GM12878 (cell line): ENCODE data around the gene GALNT17. TPM values are rescaled to one million over a fixed set of nuclear protein-coding genes. Genes with fewer than 3 reads are reported as not detected.

ENCODE experiments used
- ATAC-seq: fragments of 200-7000 bp; cut with Tn5 transposase; 3 replicates; pipeline ENCODE4 v1.9.1; 2020; ENCODE audit warnings: mild to moderate bottlenecking, moderate library complexity
- BruUV-seq: library from RNA; stranded (reverse); fragments of 400-500 nt; replicated peaks from 2 replicates; lab custom pipeline; 2021; lab: Mats Ljungman, UMichigan
- CTCF ChIA-PET: fragments of 300-600 bp; sonication (Branson Sonifier 250); formaldehyde crosslinking; extraction: SDS; loops from one replicate; lab custom pipeline; 2021; ENCODE audit warnings: inconsistent platforms; lab: Yijun Ruan, JAX
- POLR2A ChIA-PET: fragments of 350-600 bp; formaldehyde crosslinking; extraction: SDS; loops from one replicate; lab custom pipeline; 2021; ENCODE audit warnings: inconsistent platforms; lab: Charles Lee
- RAD21 ChIA-PET: fragments of 300-600 bp; sonication (Branson Sonifier 250); formaldehyde crosslinking; loops from one replicate; lab custom pipeline; 2023; ENCODE audit warnings: antibody characterized with exemption; ENCODE audit not compliant: unreplicated experiment; lab: Charles Lee
- SMC1A ChIA-PET: fragments of 300-600 bp; sonication (Branson Sonifier 250); formaldehyde crosslinking; loops from one replicate; lab custom pipeline; 2023; ENCODE audit not compliant: unreplicated experiment, uncharacterized antibody; lab: Charles Lee
- DNase-seq: peaks from one replicate; pipeline ENCODE4 v3.0.0-alpha.2; 2011; ENCODE audit warnings: low read depth, low spot score
- FAIRE-seq: peaks from 3 replicates; lab custom pipeline; 2011; peaks lifted over from hg19 to GRCh38; lab: Jason Lieb, UNC
- H2AFZ ChIP-seq: 2 replicates; pipeline ENCODE4 v1.6.0; 2011; ENCODE audit warnings: low read depth, low read length, control low read depth; ENCODE audit not compliant: control insufficient read depth
- H3K27ac ChIP-seq: 2 replicates; pipeline ENCODE4 v1.5.1; 2011; ENCODE audit warnings: control low read depth; ENCODE audit not compliant: control insufficient read depth, insufficient read depth
- H3K27me3 ChIP-seq, 2 experiments: replicated peaks in 1 of 2; 2 replicates each; pipeline versions ENCODE4 v1.6.0 to v1.6.1; 2011; ENCODE audit warnings: low read length in 1 of 2; ENCODE audit not compliant: control insufficient read depth in 2 of 2, insufficient read depth in 2 of 2
- H3K36me3 ChIP-seq, 2 experiments: 2 replicates each; pipeline ENCODE4 v1.5.1; 2011; ENCODE audit warnings: low read length in 1 of 2; ENCODE audit not compliant: control insufficient read depth in 2 of 2, insufficient read depth in 2 of 2
- H3K4me1 ChIP-seq: 2 replicates; pipeline ENCODE4 v1.6.1; 2011; ENCODE audit warnings: mild to moderate bottlenecking, low read length, moderate library complexity, mixed read lengths; ENCODE audit not compliant: control insufficient read depth, insufficient read depth
- H3K4me2 ChIP-seq: 2 replicates; pipeline ENCODE4 v1.6.0; 2011; ENCODE audit warnings: control low read depth; ENCODE audit not compliant: control insufficient read depth, insufficient read depth
- H3K4me3 ChIP-seq: fragments of 200-600 bp; sonication (generic); 2 replicates; pipeline ENCODE4 v1.5.1; 2016
- H3K79me2 ChIP-seq: 2 replicates; pipeline ENCODE4 v1.6.0; 2011; ENCODE audit warnings: low read length; ENCODE audit not compliant: control insufficient read depth, insufficient read depth
- H3K9ac ChIP-seq: 2 replicates; pipeline ENCODE4 v1.8.0; 2011; ENCODE audit warnings: low read length, control low read depth, mixed read lengths; ENCODE audit not compliant: control insufficient read depth, insufficient read depth
- H3K9me3 ChIP-seq: replicated peaks from 3 replicates; pipeline ENCODE4 v1.5.1; 2011; ENCODE audit warnings: mild to moderate bottlenecking, low read length; ENCODE audit not compliant: control insufficient read depth, insufficient read depth
- H4K20me1 ChIP-seq: 2 replicates; pipeline ENCODE4 v1.6.0; 2011; ENCODE audit not compliant: control insufficient read depth, insufficient read depth
- EGR1 ChIP-seq, 2 experiments: IDR thresholded peaks; 1 replicate in 1 of 2; 2 replicates in 1 of 2; pipeline ENCODE4 v1.6.1; 2011 to 2012; ENCODE audit warnings: low read depth in 2 of 2, low read length in 2 of 2, borderline replicate concordance in 1 of 2, mild to moderate bottlenecking in 1 of 2, moderate library complexity in 1 of 2
- EP300 ChIP-seq, 2 experiments: fragments of 150-350 bp in 1 of 2; IDR thresholded peaks; 2 replicates each; pipeline ENCODE4 v1.6.1; 2011 to 2012; ENCODE audit warnings: low read depth in 2 of 2, low read length in 2 of 2, borderline replicate concordance in 1 of 2, improper control_type of control experiment in 1 of 2, inconsistent platforms in 1 of 2; ENCODE audit not compliant: control insufficient read depth in 1 of 2
- MEF2B ChIP-seq: fragments of 450-650 bp; IDR thresholded peaks from 2 replicates; pipeline ENCODE4 v1.6.1; 2018; ENCODE audit warnings: mild to moderate bottlenecking, moderate library complexity; ENCODE audit not compliant: partially characterized antibody, poor library complexity, severe bottlenecking
- MTA3 ChIP-seq: IDR thresholded peaks from 2 replicates; pipeline ENCODE4 v1.6.1; 2012; ENCODE audit warnings: low read length, inconsistent platforms, borderline replicate concordance
- NFIC ChIP-seq: IDR thresholded peaks from 2 replicates; pipeline ENCODE4 v1.6.1; 2012; ENCODE audit warnings: low read depth, mild to moderate bottlenecking, inconsistent platforms, low read length, moderate library complexity
- NR2C1 ChIP-seq: fragments of 450-650 bp; IDR thresholded peaks from 2 replicates; pipeline ENCODE4 v1.6.1; 2017; ENCODE audit warnings: antibody characterized with exemption, mild to moderate bottlenecking, moderate library complexity
- NRF1 ChIP-seq: conservative IDR thresholded peaks from 2 replicates; pipeline ENCODE4 v1.6.1; 2011; ENCODE audit warnings: mild to moderate bottlenecking, low read depth, low read length, improper control_type of control experiment
- PAX5 ChIP-seq: IDR thresholded peaks from 2 replicates; pipeline ENCODE4 v1.6.1; 2011; ENCODE audit warnings: low read depth, low read length, borderline replicate concordance
- PML ChIP-seq: IDR thresholded peaks from 2 replicates; pipeline ENCODE4 v1.6.1; 2012; ENCODE audit warnings: low read length, inconsistent platforms
- POLR2A ChIP-seq: IDR thresholded peaks from 2 replicates; pipeline ENCODE4 v1.6.1; 2011; ENCODE audit warnings: low read depth, mild to moderate bottlenecking, low read length
- SIN3A ChIP-seq: IDR thresholded peaks from 2 replicates; pipeline ENCODE4 v1.6.1; 2012; ENCODE audit warnings: low read depth, low read length, improper control_type of control experiment
- SMARCA5 ChIP-seq: fragments of 450-650 bp; IDR thresholded peaks from 2 replicates; pipeline ENCODE4 v1.6.1; 2017; ENCODE audit warnings: mild to moderate bottlenecking
- SREBF2 ChIP-seq: IDR thresholded peaks from 2 replicates; pipeline ENCODE4 v1.6.1; 2012; ENCODE audit warnings: mild to moderate bottlenecking, low read length
- ZNF622 ChIP-seq: fragments of 450-650 bp; IDR thresholded peaks from 2 replicates; pipeline ENCODE4 v1.6.1; 2017; ENCODE audit warnings: mild to moderate bottlenecking, inconsistent platforms
- WGBS: methylation state at CpG from one replicate; pipeline ENCODE4 v1.1.6; 2016; ENCODE audit warnings: low lambda C conversion rate; ENCODE audit not compliant: insufficient replicate concordance, insufficient coverage; ENCODE audit errors: missing lambda C conversion rate; 5-methylcytosine and 5-hydroxymethylcytosine counted together
- in situ Hi-C: fragments of 300-500 bp; cut with MboI; formaldehyde crosslinking; loops from 9 replicates; pipeline ENCODE4 v1.14.3; 2018; ENCODE audit warnings: mixed read lengths
- intact Hi-C: fragments of 100-400 bp; cut with micrococcal nuclease; formaldehyde crosslinking; loops from one replicate; pipeline ENCODE4 v1.14.2; 2022; ENCODE audit not compliant: unreplicated experiment
- polyA plus RNA-seq, 11 experiments: library from polyadenylated mRNA; depleted of rRNA in 4 of 11; unstranded in 6 of 11; stranded (reverse) in 5 of 11; fragments of >200 nt; fragmentation: Nextera tagmentation in 4 of 11; fragmentation: Illumina TruSeq in 1 of 11; extraction: Ambion mirVana in 4 of 11; extraction: Trizol in 1 of 11; gene quantifications; 1 replicate in 1 of 11; 2 replicates in 10 of 11; pipeline versions ENCODE4 v1.2.1 to v1.2.3, GENCODE V29; 2011 to 2016; ENCODE audit warnings: inconsistent platforms in 2 of 11, missing spikeins in 2 of 11, low read depth in 1 of 11
- total RNA-seq, 4 experiments: library from RNA; depleted of rRNA in 3 of 4; stranded (reverse); fragments of >200 nt in 3 of 4; fragmentation: Illumina TruSeq in 1 of 4; extraction: Trizol in 1 of 4; gene quantifications; 2 replicates each; pipeline versions ENCODE4 v1.2.1 to v1.2.3, GENCODE V29; 2013 to 2021
- TF ChIP-seq, protein P1 (sequence below): fragments of 450-650 bp; IDR thresholded peaks from 2 replicates; pipeline ENCODE4 v1.6.1; 2017; ENCODE audit warnings: antibody characterized with exemption, mild to moderate bottlenecking, moderate library complexity

The GALNT17 gene
- total and polyA plus RNA-seq, 10 of the 15 experiments (the other 5 are each of a cell fraction or from before 2014, with no cell fraction given): 0.12 to 0.15 TPM; not detected in 8

DNA sequence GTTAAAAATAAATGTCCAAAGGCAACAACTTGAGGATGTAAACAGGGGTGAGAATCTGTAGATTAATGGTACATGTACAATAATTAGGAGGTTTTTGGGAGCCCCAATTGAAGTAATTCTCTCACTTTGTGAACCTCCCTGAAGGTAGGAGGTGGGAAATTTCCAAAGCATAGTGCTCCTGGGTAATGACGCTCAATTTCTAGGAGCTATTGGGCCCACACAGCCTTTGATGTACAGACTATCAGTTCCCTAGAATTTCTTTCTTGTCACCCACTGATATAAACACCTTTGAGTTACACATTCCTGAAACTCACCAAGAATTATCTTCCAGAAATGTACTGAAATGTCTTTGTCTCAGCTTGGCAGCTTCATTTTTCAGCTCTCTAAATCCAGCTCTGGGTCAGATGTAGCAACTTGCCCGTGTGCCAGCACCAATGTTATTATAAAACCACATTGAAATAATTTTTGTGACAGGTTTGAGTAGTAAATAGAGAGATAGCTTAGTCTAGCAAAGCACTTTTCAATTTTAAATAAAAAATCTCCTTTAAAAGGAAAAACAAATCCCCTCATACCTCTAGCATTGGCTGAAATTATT lies 36.6 kb upstream of the GALNT17 start (continued):
- TF ChIP-seq, protein P1, sequence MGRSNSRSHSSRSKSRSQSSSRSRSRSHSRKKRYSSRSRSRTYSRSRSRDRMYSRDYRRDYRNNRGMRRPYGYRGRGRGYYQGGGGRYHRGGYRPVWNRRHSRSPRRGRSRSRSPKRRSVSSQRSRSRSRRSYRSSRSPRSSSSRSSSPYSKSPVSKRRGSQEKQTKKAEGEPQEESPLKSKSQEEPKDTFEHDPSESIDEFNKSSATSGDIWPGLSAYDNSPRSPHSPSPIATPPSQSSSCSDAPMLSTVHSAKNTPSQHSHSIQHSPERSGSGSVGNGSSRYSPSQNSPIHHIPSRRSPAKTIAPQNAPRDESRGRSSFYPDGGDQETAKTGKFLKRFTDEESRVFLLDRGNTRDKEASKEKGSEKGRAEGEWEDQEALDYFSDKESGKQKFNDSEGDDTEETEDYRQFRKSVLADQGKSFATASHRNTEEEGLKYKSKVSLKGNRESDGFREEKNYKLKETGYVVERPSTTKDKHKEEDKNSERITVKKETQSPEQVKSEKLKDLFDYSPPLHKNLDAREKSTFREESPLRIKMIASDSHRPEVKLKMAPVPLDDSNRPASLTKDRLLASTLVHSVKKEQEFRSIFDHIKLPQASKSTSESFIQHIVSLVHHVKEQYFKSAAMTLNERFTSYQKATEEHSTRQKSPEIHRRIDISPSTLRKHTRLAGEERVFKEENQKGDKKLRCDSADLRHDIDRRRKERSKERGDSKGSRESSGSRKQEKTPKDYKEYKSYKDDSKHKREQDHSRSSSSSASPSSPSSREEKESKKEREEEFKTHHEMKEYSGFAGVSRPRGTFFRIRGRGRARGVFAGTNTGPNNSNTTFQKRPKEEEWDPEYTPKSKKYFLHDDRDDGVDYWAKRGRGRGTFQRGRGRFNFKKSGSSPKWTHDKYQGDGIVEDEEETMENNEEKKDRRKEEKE: no peak
- TF ChIP-seq NFIC (no peak), EP300 (IDR thresholded peaks at IDR 0.05; ENCODE audit: borderline replicate concordance in 1 of 2, control insufficient read depth in 1 of 2, low read depth in 2 of 2, low read length in 2 of 2) (no peak), MEF2B (no peak), NR2C1 (no peak)
- TF ChIP-seq, all 136 proteins: peak for 0

DNA sequence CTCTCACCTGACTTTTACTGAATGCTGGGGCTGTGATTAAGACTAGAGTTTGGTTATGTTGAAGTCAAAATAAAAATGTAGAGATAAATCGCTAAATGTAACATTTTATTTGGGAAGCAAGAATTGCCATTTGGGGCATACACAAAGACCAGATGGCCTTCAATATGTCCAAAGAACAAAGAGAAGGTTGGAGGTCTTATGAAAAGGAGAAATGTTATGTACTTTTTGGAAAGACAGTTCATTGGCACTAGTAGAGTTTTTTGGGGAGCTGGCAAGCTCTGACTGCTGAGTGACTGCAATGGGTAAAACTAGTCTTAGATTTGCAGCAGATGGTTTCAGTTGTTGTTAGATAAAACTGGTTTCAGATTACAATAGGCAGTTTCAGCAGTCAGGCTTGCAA lies 35.6 kb upstream of the GALNT17 start:
- Histone ChIP-seq H3K4me1 (no peaks in the 10 kb centered on the region), H3K4me2 (no peak overlapping the region), H3K79me2 (no peaks in the 10 kb centered on the region), H4K20me1 (no peaks in the 10 kb centered on the region), H3K9me3 (no peaks in the 10 kb centered on the region; the same call in 2 of the 3 replicates), H3K9ac (no peak overlapping the region), H3K4me3 (no peak overlapping the region), H2AFZ (no peak overlapping the region), H3K27ac (no peak overlapping the region), H3K36me3 (no peaks in the 10 kb centered on the region), H3K27me3 (no peaks in the 10 kb centered on the region)
- ChIA-PET RAD21 (no interaction called here), SMC1A (no interaction called here), POLR2A (no interaction called here), CTCF (no interaction called here)
- TF ChIP-seq POLR2A (no peak), SIN3A (no peak), EGR1 (IDR thresholded peaks at IDR 0.05; ENCODE audit: borderline replicate concordance in 1 of 2, low read depth in 2 of 2, low read length in 2 of 2) (no peak), NRF1 (no peak), SREBF2 (no peak), MTA3 (no peak), PML (no peak), PAX5 (no peak), SMARCA5 (no peak), ZNF622 (no peak)
- 68% methylated on average over 1 of the region's 1 CpG for WGBS
- intact Hi-C loops (no loop called here), in situ Hi-C loops (no loop called here)
- no peak for FAIRE-seq
- DNase-seq: no peak
- no TSS peak for BruUV-seq
- ATAC-seq: no peak
